Astrocyte of the spinal cord (primary cell): ENCODE measurements around the gene OR52K1.

Experiments
- DNase-seq: peaks from one replicate; pipeline ENCODE4 v3.0.0; 2011; ENCODE audit warnings: low read depth, low spot score
- H3K4me3 ChIP-seq: 2 replicates; pipeline ENCODE4 v1.5.1; 2011; ENCODE audit warnings: low read depth, mild to moderate bottlenecking, low read length, moderate library complexity
- CTCF ChIP-seq: IDR thresholded peaks from 2 replicates; pipeline ENCODE4 v1.5.1; 2012; ENCODE audit warnings: low read depth, mild to moderate bottlenecking, low read length, inconsistent platforms
- in situ Hi-C: cut with HindIII; loops from 2 replicates; pipeline ENCODE4 v1.10.0; 2017; ENCODE audit warnings: low sequenced_read_pairs

OR52K1 gene

DNA sequence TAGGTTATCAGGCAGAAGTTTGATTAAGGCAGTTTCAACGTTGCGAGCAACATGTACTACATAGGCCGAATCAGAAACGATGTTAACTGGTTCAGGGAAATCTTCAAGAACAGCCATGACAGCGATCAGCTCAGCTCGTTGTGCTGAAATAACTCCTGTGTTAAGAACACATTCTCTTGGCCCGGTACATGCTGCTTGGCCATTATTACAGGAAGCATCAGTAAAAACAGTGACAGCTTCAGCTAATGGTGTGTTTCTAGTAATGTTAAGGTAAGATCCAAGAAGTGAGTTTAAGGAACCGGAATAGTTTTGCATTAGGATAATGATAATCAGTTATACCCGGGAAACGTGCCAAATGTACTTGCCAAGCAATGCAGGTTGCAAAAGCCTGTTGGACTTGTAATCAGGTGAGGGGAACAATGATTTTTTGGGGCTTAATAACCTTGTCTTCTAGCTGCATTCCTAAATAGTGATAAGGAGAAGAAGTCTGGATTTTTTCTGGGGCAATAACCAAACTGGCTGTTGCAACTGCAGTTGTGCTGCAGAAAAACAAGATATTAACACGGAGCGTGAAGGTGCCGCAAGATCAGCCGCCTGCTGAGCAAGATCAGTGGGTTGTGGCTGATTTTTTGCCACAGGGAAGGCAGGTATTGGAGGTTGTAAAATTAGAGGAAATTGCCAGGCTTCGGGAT lies 14.3 kb downstream of the OR52K1 start:
- H3K4me3 ChIP-seq: no peak overlapping the region
- DNase-seq: no peak
- no peak for TF ChIP-seq CTCF
- in situ Hi-C loops: no loop called here

DNA sequence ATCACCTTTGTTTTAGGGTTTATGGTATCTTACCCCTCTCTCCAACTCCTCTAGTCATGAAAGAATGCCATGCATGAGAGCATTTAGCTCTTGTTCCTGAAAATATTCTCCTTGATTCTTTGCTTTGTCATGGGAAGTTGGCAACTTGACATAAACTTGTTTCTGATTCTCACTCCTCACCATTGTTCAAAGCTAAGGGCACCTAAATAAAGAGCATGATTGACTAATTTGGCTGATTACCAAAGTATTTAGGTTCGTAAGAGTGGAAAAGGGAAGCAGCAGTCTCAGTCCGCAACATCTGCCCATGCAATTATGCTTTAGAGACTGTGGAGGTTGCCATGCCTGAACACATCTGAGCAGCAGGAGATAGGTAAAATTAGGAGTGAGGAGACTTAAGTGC lies 26.4 kb downstream of the OR52K1 start:
- TF ChIP-seq CTCF: no peak
- H3K4me3 ChIP-seq: no peak overlapping the region
- DNase-seq: no peak
- in situ Hi-C loops: no loop called here

- no peak overlapping the region for H3K4me3 ChIP-seq
- no peak for TF ChIP-seq CTCF
- in situ Hi-C loops: no loop called here
- DNase-seq: no peak
Observed at GRCh38 chr11:4511282-4512245, 29.1 kb downstream of the OR52K1 start.

GRCh38 chr11:4514196-4514595 lies 31.8 kb downstream of the OR52K1 start:
- no peak overlapping the region for H3K4me3 ChIP-seq
- no peak for TF ChIP-seq CTCF
- in situ Hi-C loops: no loop called here
- DNase-seq: no peak

DNA sequence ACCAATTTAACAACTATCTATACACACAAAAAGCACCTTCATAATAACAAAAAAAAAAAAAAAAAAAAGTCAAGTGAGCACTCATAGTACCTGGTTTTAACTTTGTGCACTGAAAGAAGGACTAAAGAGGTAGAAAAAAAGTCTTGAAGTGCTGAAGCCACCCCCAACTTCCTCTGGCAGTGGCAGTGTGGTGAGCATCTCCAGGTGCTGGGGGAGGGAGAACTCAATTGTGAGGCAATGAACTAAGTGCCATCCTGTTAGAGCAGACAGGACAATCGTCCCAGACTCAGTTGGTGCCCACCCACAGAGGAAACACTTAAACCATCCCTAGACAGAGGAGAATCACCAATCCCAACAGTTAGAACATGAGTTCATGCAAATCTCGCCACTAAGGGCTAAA lies 39.9 kb downstream of the OR52K1 start:
- no peak for DNase-seq
- no peak for TF ChIP-seq CTCF
- H3K4me3 ChIP-seq: no peak overlapping the region
- in situ Hi-C loops: no loop called here

DNA sequence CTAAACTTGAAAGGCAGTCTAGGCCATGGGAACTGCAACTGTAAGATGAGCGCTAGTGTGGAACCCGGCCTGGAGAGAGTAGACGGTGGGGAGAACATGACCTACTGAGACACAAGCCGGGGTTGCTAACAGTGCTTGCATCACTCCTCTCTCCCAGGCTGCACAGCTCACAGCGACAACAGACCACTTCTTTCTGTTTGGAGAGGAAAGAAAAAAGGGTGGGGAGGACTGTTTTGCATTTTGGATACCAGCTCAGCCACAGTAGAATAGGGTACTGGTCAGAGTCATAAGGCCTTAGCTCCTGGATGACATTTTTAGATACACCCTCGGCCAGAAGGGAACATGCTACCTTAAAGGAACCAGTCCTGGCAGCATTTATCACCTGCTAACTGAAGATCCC lies 40.3 kb downstream of the OR52K1 start:
- DNase-seq: no peak
- H3K4me3 ChIP-seq: no peak overlapping the region
- in situ Hi-C loops: no loop called here
- TF ChIP-seq CTCF: no peak
